CD14-positive monocyte (primary cell): ENCODE results near the gene ULK2. TPM values are rescaled to one million over a fixed set of nuclear protein-coding genes. Genes with fewer than 3 reads are reported as not detected.

Experiments
- DNase-seq, 3 donors: peaks; one replicate each; pipeline ENCODE4 v3.0.0-alpha.2; 2011 to 2022
- H2AFZ ChIP-seq: 2 replicates; pipeline ENCODE4 v1.6.0; 2012; ENCODE audit warnings: mild to moderate bottlenecking, low read depth, low read length, inconsistent platforms; ENCODE audit not compliant: insufficient read depth, poor library complexity, severe bottlenecking
- H3K27ac ChIP-seq, 2 donors: 1 replicate in 1 of 2; 2 replicates in 1 of 2; pipeline ENCODE4 v1.5.1; 2012 to 2013; ENCODE audit warnings: low read length in 2 of 2, control low read depth in 1 of 2, inconsistent platforms in 1 of 2, low read depth in 1 of 2, mild to moderate bottlenecking in 1 of 2
- H3K27me3 ChIP-seq, 2 donors: one replicate each; pipeline versions ENCODE4 v1.6.0 to v1.6.1; 2011 to 2013; ENCODE audit warnings: low read length in 2 of 2; ENCODE audit not compliant: control insufficient read depth in 2 of 2, insufficient read depth in 2 of 2
- H3K36me3 ChIP-seq, 2 donors: replicated peaks in 1 of 2; 1 replicate in 1 of 2; 2 replicates in 1 of 2; pipeline versions ENCODE4 v1.5.1 to v1.6.1; 2012 to 2013; ENCODE audit warnings: low read length in 2 of 2, control low read depth in 1 of 2, inconsistent platforms in 1 of 2, mild to moderate bottlenecking in 1 of 2; ENCODE audit not compliant: insufficient read depth in 2 of 2, control insufficient read depth in 1 of 2
- H3K4me1 ChIP-seq, 2 donors: 1 replicate in 1 of 2; 2 replicates in 1 of 2; pipeline versions ENCODE4 v1.5.1 to v1.6.1; 2012 to 2013; ENCODE audit warnings: low read length in 2 of 2, control low read depth in 1 of 2, inconsistent platforms in 1 of 2, mild to moderate bottlenecking in 1 of 2, moderate library complexity in 1 of 2; ENCODE audit not compliant: insufficient read depth in 2 of 2, control insufficient read depth in 1 of 2
- H3K4me2 ChIP-seq: replicated peaks from 2 replicates; pipeline ENCODE3; 2012; ENCODE audit warnings: low read length, moderate library complexity, mild to moderate bottlenecking; ENCODE audit not compliant: poor library complexity, severe bottlenecking; ENCODE audit errors: extremely low read depth
- H3K4me3 ChIP-seq, 3 experiments: fragments of 200-600 bp in 1 of 3; sonication (generic) in 1 of 3; replicated peaks in 1 of 3; 1 replicate in 2 of 3; 2 replicates in 1 of 3; pipeline ENCODE4 v1.5.1; 2011 to 2013; ENCODE audit warnings: low read length in 3 of 3, mild to moderate bottlenecking in 3 of 3, control low read depth in 2 of 3, low read depth in 2 of 3, inconsistent platforms in 1 of 3, moderate library complexity in 1 of 3
- H3K79me2 ChIP-seq: 2 replicates; pipeline ENCODE4 v1.6.0; 2012; ENCODE audit warnings: mild to moderate bottlenecking, control low read depth, inconsistent platforms, low read length, moderate library complexity; ENCODE audit not compliant: insufficient read depth
- H3K9ac ChIP-seq: 2 replicates; pipeline ENCODE4 v1.6.0; 2017; ENCODE audit warnings: low read length, mild to moderate bottlenecking; ENCODE audit not compliant: insufficient read depth, poor library complexity, severe bottlenecking
- H3K9me3 ChIP-seq, 2 donors: replicated peaks in 1 of 2; 1 replicate in 1 of 2; 2 replicates in 1 of 2; pipeline versions ENCODE4 v1.5.1 to v1.6.1; 2012 to 2013; ENCODE audit warnings: low read length in 2 of 2, control low read depth in 1 of 2; ENCODE audit not compliant: control insufficient read depth in 1 of 2, insufficient read depth in 1 of 2
- H4K20me1 ChIP-seq: 2 replicates; pipeline ENCODE4 v1.6.0; 2012; ENCODE audit warnings: mild to moderate bottlenecking, low read length, control low read depth, moderate library complexity; ENCODE audit not compliant: insufficient read depth
- H3K27ac Mint-ChIP-seq, 7 donors: one replicate each; pipeline ENCODE4 v1.8.0; 2020; ENCODE audit warnings: mild to moderate bottlenecking in 7 of 7, mixed read lengths in 7 of 7, moderate library complexity in 6 of 7, inconsistent platforms in 2 of 7
- H3K27me3 Mint-ChIP-seq, 3 donors: one replicate each; pipeline ENCODE4 v1.8.0; 2021 to 2022; ENCODE audit warnings: low read depth in 3 of 3, mild to moderate bottlenecking in 3 of 3, mixed read lengths in 3 of 3, moderate library complexity in 3 of 3, inconsistent platforms in 1 of 3
- H3K36me3 Mint-ChIP-seq, 2 donors: one replicate each; pipeline ENCODE4 v1.8.0; 2020; ENCODE audit warnings: mixed read lengths in 2 of 2, inconsistent platforms in 1 of 2, mild to moderate bottlenecking in 1 of 2
- H3K4me1 Mint-ChIP-seq: one replicate; pipeline ENCODE4 v1.8.0; 2020; ENCODE audit warnings: mild to moderate bottlenecking, mixed read lengths
- H3K4me3 Mint-ChIP-seq, 2 donors: one replicate each; pipeline ENCODE4 v1.8.0; 2020; ENCODE audit warnings: mild to moderate bottlenecking in 2 of 2, mixed read lengths in 2 of 2, moderate library complexity in 1 of 2
- H3K9me3 Mint-ChIP-seq, 7 donors: one replicate each; pipeline ENCODE4 v1.8.0; 2020 to 2022; ENCODE audit warnings: mixed read lengths in 7 of 7, mild to moderate bottlenecking in 6 of 7, moderate library complexity in 6 of 7, inconsistent platforms in 2 of 7
- CTCF ChIP-seq: fragments of 200-600 bp; IDR thresholded peaks from one replicate; pipeline ENCODE4 v1.8.0; 2022; ENCODE audit warnings: antibody characterized with exemption, mild to moderate bottlenecking
- WGBS: methylation state at CpG from one replicate; pipeline ENCODE4 v1.1.5; 2013; ENCODE audit warnings: missing lambda C conversion rate; ENCODE audit not compliant: insufficient coverage; 5-methylcytosine and 5-hydroxymethylcytosine counted together
- intact Hi-C, 2 donors: fragments of 100-400 bp; cut with micrococcal nuclease; formaldehyde crosslinking; loops; one replicate each; pipeline versions ENCODE4 v1.15.0 to v1.15.1; 2023
- polyA plus RNA-seq, 3 donors: library from polyadenylated mRNA; depleted of rRNA in 1 of 3; unstranded in 2 of 3; stranded (reverse) in 1 of 3; fragments of 300-500 nt in 2 of 3; fragments of >200 nt in 1 of 3; fragmentation: Illumina TruSeq in 2 of 3; gene quantifications; 1 replicate in 2 of 3; 2 replicates in 1 of 3; pipeline ENCODE4 v1.2.3, GENCODE V29; 2012 to 2021

Gene ULK2
- polyA plus RNA-seq, 3 donors, result 8.5 to 27.2 (median 12.3) TPM

- no peaks in the 10 kb centered on the region for H3K4me1 ChIP-seq
- intact Hi-C loops, result no loop called here
- H3K4me2 ChIP-seq, result no peak overlapping the region
- H3K4me3 ChIP-seq, result no peak overlapping the region
- no peak overlapping the region for H2AFZ ChIP-seq
- no peaks in the 10 kb centered on the region for H3K9me3 ChIP-seq
- no peak overlapping the region for H3K27ac ChIP-seq
- 98% methylated on average over 8 of the region's 9 CpGs for WGBS
- H3K27ac Mint-ChIP-seq, result no peak overlapping the region
- H4K20me1 ChIP-seq, result no peaks in the 10 kb centered on the region
- no peak for DNase-seq
- H3K27me3 ChIP-seq, result no peaks in the 10 kb centered on the region
- H3K36me3 ChIP-seq, result no peaks in the 10 kb centered on the region
- H3K9me3 Mint-ChIP-seq, result peaks cover 0 to 1% (median 0%) of the 10 kb centered on the region in 7 donors
- H3K27me3 Mint-ChIP-seq, result peaks cover 2 to 7% (median 2%) of the 10 kb centered on the region in 3 donors
- no peak for TF ChIP-seq CTCF
- H3K79me2 ChIP-seq, result no peaks in the 10 kb centered on the region
- H3K4me1 Mint-ChIP-seq, result no peaks in the 10 kb centered on the region
- no peak overlapping the region for H3K9ac ChIP-seq
- no peaks in the 10 kb centered on the region for H3K36me3 Mint-ChIP-seq
- no peak overlapping the region for H3K4me3 Mint-ChIP-seq
These were observed 129.0 kb downstream of the ULK2 start for GRCh38 chr17:19738757-19739156.

GRCh38 chr17:19738073-19738449 is 129.7 kb downstream of the ULK2 start:
- no peaks in the 10 kb centered on the region for H3K4me1 Mint-ChIP-seq
- no peak overlapping the region for H3K4me3 Mint-ChIP-seq
- Histone ChIP-seq H3K4me3 (no peak overlapping the region), H3K27me3 (no peaks in the 10 kb centered on the region), H3K9ac (no peak overlapping the region), H4K20me1 (no peaks in the 10 kb centered on the region), H3K4me1 (no peaks in the 10 kb centered on the region), H3K9me3 (no peaks in the 10 kb centered on the region), H2AFZ (no peak overlapping the region), H3K79me2 (no peaks in the 10 kb centered on the region), H3K36me3 (no peaks in the 10 kb centered on the region), H3K4me2 (no peak overlapping the region), H3K27ac (no peak overlapping the region)
- no peak for TF ChIP-seq CTCF
- intact Hi-C loops, result no loop called here
- 97% methylated on average over 9 of the region's 14 CpGs for WGBS
- DNase-seq, result no peak
- H3K27me3 Mint-ChIP-seq, result peaks cover 0 to 6% (median 2%) of the 10 kb centered on the region in 3 donors
- peaks cover 0 to 1% (median 0%) of the 10 kb centered on the region in 7 donors for H3K9me3 Mint-ChIP-seq
- H3K36me3 Mint-ChIP-seq, result no peaks in the 10 kb centered on the region
- H3K27ac Mint-ChIP-seq, result no peak overlapping the region
